Effector CD4-positive, alpha-beta T cell (primary cell): ENCODE results near the gene GPBP1.
"Not testable (repeated sequence)": the region's sequence is repeated elsewhere in the genome, so short reads cannot be mapped to it uniquely, and the experiment has no call there.

Source experiments
- DNase-seq: peaks from one replicate; pipeline ENCODE4 v3.0.0-alpha.2; 2020

The GPBP1 gene

GRCh38 chr5:57215629-57216195 lies 41.9 kb downstream of the GPBP1 start:
- DNase-seq = no peak

- no peak for DNase-seq
These were observed 42.9 kb downstream of the GPBP1 start for GRCh38 chr5:57216714-57217113.

- DNase-seq = no peak
These were observed 45.5 kb downstream of the GPBP1 start for GRCh38 chr5:57219386-57219785.

GRCh38 chr5:57221049-57221568 lies 47.2 kb downstream of the GPBP1 start:
- peak; percentile 49 for DNase-seq

GRCh38 chr5:57225553-57225952 lies 51.7 kb downstream of the GPBP1 start:
- DNase-seq = no peak

GRCh38 chr5:57229313-57229712 lies 55.5 kb downstream of the GPBP1 start:
- DNase-seq = no peak

- DNase-seq = no peak
These were observed 57.7 kb downstream of the GPBP1 start for GRCh38 chr5:57231607-57232006.

- DNase-seq = no peak
These were observed 58.6 kb downstream of the GPBP1 start for GRCh38 chr5:57232293-57233033.

GRCh38 chr5:57243286-57244137 lies 69.7 kb downstream of the GPBP1 start:
- no peak for DNase-seq

GRCh38 chr5:57244331-57244730 lies 70.5 kb downstream of the GPBP1 start:
- DNase-seq = no peak

- DNase-seq = no peak
These were observed 72.6 kb downstream of the GPBP1 start for GRCh38 chr5:57246426-57246825.

- DNase-seq = no peak
These were observed 73.9 kb downstream of the GPBP1 start for GRCh38 chr5:57247765-57248164.

- no peak for DNase-seq
These were observed 75.5 kb downstream of the GPBP1 start for GRCh38 chr5:57249265-57249874.

- DNase-seq = no peak
These were observed 84.2 kb downstream of the GPBP1 start for GRCh38 chr5:57258052-57258451.

GRCh38 chr5:57258943-57259342 lies 85.1 kb downstream of the GPBP1 start:
- DNase-seq = no peak

GRCh38 chr5:57259704-57260103 lies 85.8 kb downstream of the GPBP1 start:
- no peak for DNase-seq

- DNase-seq = no peak
These were observed 88.7 kb downstream of the GPBP1 start for GRCh38 chr5:57262541-57262940.

- DNase-seq = no peak
These were observed 93.9 kb downstream of the GPBP1 start for GRCh38 chr5:57267805-57268204.

GRCh38 chr5:57276353-57276752 lies 102.5 kb downstream of the GPBP1 start:
- DNase-seq = no peak

- no peak for DNase-seq
These were observed 103.2 kb downstream of the GPBP1 start for GRCh38 chr5:57277085-57277484.

GRCh38 chr5:57280853-57281252 lies 107.0 kb downstream of the GPBP1 start:
- DNase-seq = no peak

- DNase-seq = not testable (repeated sequence)
These were observed 111.2 kb downstream of the GPBP1 start for GRCh38 chr5:57285084-57285483.

GRCh38 chr5:57291894-57292293 lies 118.0 kb downstream of the GPBP1 start:
- DNase-seq = no peak
